Suprapubic skin (tissue), 4 donors: ENCODE results near the gene RUFY1. TPM values are rescaled to one million over a fixed set of nuclear protein-coding genes. Genes with fewer than 3 reads are reported as not detected.
"Not testable (repeated sequence)": the region's sequence is repeated elsewhere in the genome, so short reads cannot be mapped to it uniquely, and the experiment has no call there.

Experiments
- DNase-seq, 2 donors: peaks; one replicate each; pipeline ENCODE4 v3.0.0-alpha.2; 2019; ENCODE audit warnings: low spot score in 2 of 2
- H3K27ac ChIP-seq: fragments of 200-600 bp; sonication (generic); one replicate; pipeline ENCODE4 v1.5.1; 2019
- H3K27me3 ChIP-seq: fragments of 200-600 bp; sonication (generic); one replicate; pipeline ENCODE4 v1.5.1; 2019
- H3K36me3 ChIP-seq: fragments of 200-600 bp; sonication (generic); one replicate; pipeline ENCODE4 v1.5.1; 2019
- H3K4me1 ChIP-seq: fragments of 200-600 bp; sonication (generic); one replicate; pipeline ENCODE4 v1.5.1; 2019
- H3K4me3 ChIP-seq: fragments of 200-600 bp; sonication (generic); one replicate; pipeline ENCODE4 v1.5.1; 2019; ENCODE audit warnings: mild to moderate bottlenecking
- H3K9me3 ChIP-seq: fragments of 200-600 bp; sonication (generic); one replicate; pipeline ENCODE4 v1.5.1; 2019
- CTCF ChIP-seq, 2 donors: fragments of 200-600 bp in 1 of 2; fragments of 450-650 bp in 1 of 2; sonication (generic) in 1 of 2; IDR thresholded peaks; one replicate each; pipeline ENCODE4 v1.5.1; 2016 to 2019; ENCODE audit warnings: antibody characterized with exemption in 2 of 2, mild to moderate bottlenecking in 1 of 2, moderate library complexity in 1 of 2
- EP300 ChIP-seq: sonication (generic); formaldehyde crosslinking; IDR thresholded peaks from one replicate; pipeline ENCODE4 v1.6.1; 2017; ENCODE audit warnings: antibody characterized with exemption
- POLR2A ChIP-seq, 2 donors: fragments of 450-650 bp; IDR thresholded peaks; one replicate each; pipeline ENCODE4 v1.6.1; 2017; ENCODE audit warnings: antibody characterized with exemption in 2 of 2, mild to moderate bottlenecking in 2 of 2, moderate library complexity in 2 of 2
- POLR2AphosphoS5 ChIP-seq, 3 donors: sonication (generic); formaldehyde crosslinking; IDR thresholded peaks; one replicate each; pipeline ENCODE4 v1.6.1; 2017; ENCODE audit warnings: antibody characterized with exemption in 3 of 3
- WGBS: methylation state at CpG from one replicate; pipeline ENCODE4 v1.1.5; 2018; 5-methylcytosine and 5-hydroxymethylcytosine counted together
- total RNA-seq, 4 donors: library from RNA; depleted of rRNA; stranded (reverse); fragments of >200 nt; gene quantifications; one replicate each; pipeline ENCODE4 v1.1.0, GENCODE V29; 2016

RUFY1 gene
- total RNA-seq, 4 donors from 2014 or later, result 37.8 to 61.3 (median 55.0) TPM

GRCh38 chr5:179505636-179506261 is 44.6 kb upstream of the RUFY1 start:
- no peak for TF ChIP-seq POLR2A (IDR thresholded peaks at IDR 0.05)
- TF ChIP-seq CTCF (IDR thresholded peaks at IDR 0.05), result no peak
- TF ChIP-seq POLR2AphosphoS5 (IDR thresholded peaks at IDR 0.05), result no peak
- TF ChIP-seq EP300, result no peak
- Histone ChIP-seq H3K4me3 (no peak overlapping the region), H3K36me3 (no peaks in the 10 kb centered on the region), H3K9me3 (no peaks in the 10 kb centered on the region), H3K4me1 (no peaks in the 10 kb centered on the region), H3K27me3 (no peaks in the 10 kb centered on the region), H3K27ac (no peak overlapping the region)
- 95% methylated on average over 10 of the region's 12 CpGs for WGBS
- DNase-seq, result peak in 1 of 2 donors; percentile 57

- DNase-seq, result no peak
- Histone ChIP-seq H3K9me3 (no peaks in the 10 kb centered on the region), H3K36me3 (no peaks in the 10 kb centered on the region), H3K4me1 (no peaks in the 10 kb centered on the region), H3K27ac (no peak overlapping the region), H3K4me3 (no peak overlapping the region), H3K27me3 (peaks cover 5% of the 10 kb centered on the region)
- TF ChIP-seq EP300 (no peak), POLR2A (IDR thresholded peaks at IDR 0.05) (no peak), POLR2AphosphoS5 (IDR thresholded peaks at IDR 0.05) (no peak), CTCF (IDR thresholded peaks at IDR 0.05) (no peak)
- 10% methylated on average over 4 of the region's 4 CpGs for WGBS
Measured at GRCh38 chr5:179509239-179509638, 41.1 kb upstream of the RUFY1 start.

GRCh38 chr5:179509845-179510244 is 40.5 kb upstream of the RUFY1 start:
- 87% methylated on average over 1 of the region's 1 CpG for WGBS
- Histone ChIP-seq H3K27me3 (peaks cover 5% of the 10 kb centered on the region), H3K36me3 (no peaks in the 10 kb centered on the region), H3K9me3 (no peaks in the 10 kb centered on the region), H3K4me1 (no peaks in the 10 kb centered on the region), H3K4me3 (no peak overlapping the region), H3K27ac (no peak overlapping the region)
- no peak for DNase-seq
- TF ChIP-seq EP300, result no peak

GRCh38 chr5:179512452-179513000 is 37.8 kb upstream of the RUFY1 start:
- DNase-seq, result peak in 1 of 2 donors; percentile 32
- TF ChIP-seq POLR2AphosphoS5 (IDR thresholded peaks at IDR 0.05) (no peak), CTCF (IDR thresholded peaks at IDR 0.05) (no peak), EP300 (no peak), POLR2A (IDR thresholded peaks at IDR 0.05) (no peak)

GRCh38 chr5:179515501-179515900 is 34.9 kb upstream of the RUFY1 start:
- 73% methylated on average over 7 of the region's 7 CpGs for WGBS
- peaks cover 12% of the 10 kb centered on the region for H3K27me3 ChIP-seq
- H3K27ac ChIP-seq, H3K4me3 ChIP-seq, H3K9me3 ChIP-seq, H3K4me1 ChIP-seq, H3K36me3 ChIP-seq: not testable (repeated sequence)
- DNase-seq, result peak in 1 of 2 donors; percentile 26

More at GRCh38 chr5:179512452-179513000, 37.8 kb upstream of the RUFY1 start:
- H3K27ac ChIP-seq, result no peak overlapping the region
- no peaks in the 10 kb centered on the region for H3K36me3 ChIP-seq
- peaks cover 12% of the 10 kb centered on the region for H3K27me3 ChIP-seq
- no peaks in the 10 kb centered on the region for H3K9me3 ChIP-seq
- no peaks in the 10 kb centered on the region for H3K4me1 ChIP-seq
- H3K4me3 ChIP-seq, result no peak overlapping the region
- WGBS, result 83% methylated on average over 15 of the region's 15 CpGs

GRCh38 chr5:179516221-179516620 is 34.1 kb upstream of the RUFY1 start:
- TF ChIP-seq POLR2AphosphoS5 (IDR thresholded peaks at IDR 0.05) (no peak), EP300 (no peak), POLR2A (IDR thresholded peaks at IDR 0.05) (no peak), CTCF (IDR thresholded peaks at IDR 0.05) (no peak)
- H3K36me3 ChIP-seq, result no peaks in the 10 kb centered on the region
- H3K27me3 ChIP-seq, result peaks cover 9% of the 10 kb centered on the region
- H3K4me1 ChIP-seq, result no peaks in the 10 kb centered on the region
- no peaks in the 10 kb centered on the region for H3K9me3 ChIP-seq
- WGBS, result 84% methylated on average over 9 of the region's 9 CpGs
- peak in 1 of 2 donors; percentile 24 for DNase-seq
- no peak overlapping the region for H3K27ac ChIP-seq
- H3K4me3 ChIP-seq, result no peak overlapping the region

GRCh38 chr5:179517746-179518145 is 32.6 kb upstream of the RUFY1 start:
- 60% methylated on average over 4 of the region's 7 CpGs for WGBS
- DNase-seq, H3K4me1 ChIP-seq, H3K4me3 ChIP-seq, H3K27ac ChIP-seq, H3K27me3 ChIP-seq, H3K36me3 ChIP-seq, H3K9me3 ChIP-seq: not testable (repeated sequence)

GRCh38 chr5:179518369-179518768 is 32.0 kb upstream of the RUFY1 start:
- H3K4me1 ChIP-seq, H3K4me3 ChIP-seq, H3K27ac ChIP-seq, DNase-seq, H3K9me3 ChIP-seq, H3K27me3 ChIP-seq, H3K36me3 ChIP-seq: not testable (repeated sequence)
- 77% methylated on average over 15 of the region's 17 CpGs for WGBS

- not testable (repeated sequence) for H3K27me3 ChIP-seq, H3K4me3 ChIP-seq, H3K9me3 ChIP-seq, H3K4me1 ChIP-seq, H3K27ac ChIP-seq, H3K36me3 ChIP-seq
- peak in 1 of 2 donors; percentile 41 for DNase-seq
- 66% methylated on average over 15 of the region's 15 CpGs for WGBS
Measured at GRCh38 chr5:179519416-179520070, 30.8 kb upstream of the RUFY1 start.
